Uterus (tissue), 4 donors: ENCODE data around the gene CSNK1A1L. TPM values are rescaled to one million over a fixed set of nuclear protein-coding genes. Genes with fewer than 3 reads are reported as not detected.

Experiments
- DNase-seq, 2 donors: peaks; one replicate each; pipeline ENCODE4 v3.0.0-alpha.2; 2019 to 2020
- H3K27ac ChIP-seq, 2 donors: fragments of 200-600 bp; sonication (generic); 1 replicate in 1 of 2; 2 replicates in 1 of 2; pipeline ENCODE4 v1.5.1; 2016 to 2018
- H3K27me3 ChIP-seq, 2 donors: fragments of 200-600 bp; sonication (generic); one replicate each; pipeline ENCODE4 v1.5.1; 2018 to 2019; ENCODE audit warnings: control low read depth in 1 of 2
- H3K36me3 ChIP-seq, 2 donors: fragments of 200-600 bp; sonication (generic); one replicate each; pipeline ENCODE4 v1.5.1; 2019; ENCODE audit warnings: control low read depth in 1 of 2
- H3K4me1 ChIP-seq, 2 donors: fragments of 200-600 bp; sonication (generic); one replicate each; pipeline ENCODE4 v1.5.1; 2018 to 2019; ENCODE audit warnings: control low read depth in 1 of 2
- H3K4me3 ChIP-seq, 2 donors: fragments of 200-600 bp; sonication (generic); 1 replicate in 1 of 2; 2 replicates in 1 of 2; pipeline ENCODE4 v1.5.1; 2018 to 2019; ENCODE audit warnings: mild to moderate bottlenecking in 1 of 2
- H3K9me3 ChIP-seq, 2 donors: fragments of 200-600 bp; sonication (generic); one replicate each; pipeline ENCODE4 v1.5.1; 2019; ENCODE audit warnings: control low read depth in 1 of 2
- CTCF ChIP-seq, 4 experiments: fragments of 200-600 bp in 2 of 4; fragments of 450-650 bp in 2 of 4; sonication (generic) in 2 of 4; IDR thresholded peaks; one replicate each; pipeline ENCODE4 v1.5.1; 2016 to 2019; ENCODE audit warnings: antibody characterized with exemption in 4 of 4, mild to moderate bottlenecking in 2 of 4, moderate library complexity in 1 of 4
- POLR2A ChIP-seq, 2 donors: fragments of 450-650 bp; IDR thresholded peaks; one replicate each; pipeline ENCODE4 v1.6.1; 2016; ENCODE audit warnings: antibody characterized with exemption in 2 of 2, mild to moderate bottlenecking in 1 of 2, moderate library complexity in 1 of 2
- intact Hi-C: fragments of 100-400 bp; cut with DNase I; formaldehyde crosslinking; loops from one replicate; pipeline ENCODE4 v1.15.1; 2023; ENCODE audit warnings: low total_unique reads
- total RNA-seq, 4 donors: library from RNA; depleted of rRNA in 3 of 4; stranded (reverse); fragments of >200 nt in 3 of 4; gene quantifications; one replicate each; pipeline versions ENCODE4 v1.1.0 to v1.2.4, GENCODE V29; 2014 to 2023
- donor health status: DM: yes; HTN: yes; CAD: no.

CSNK1A1L gene
- total RNA-seq, 4 donors from 2014 or later: not detected

- Histone ChIP-seq H3K4me3 (no peak overlapping the region), H3K4me1 (no peaks in the 10 kb centered on the region), H3K27me3 (no peaks in the 10 kb centered on the region), H3K36me3 (no peaks in the 10 kb centered on the region), H3K9me3 (no peaks in the 10 kb centered on the region), H3K27ac (peak overlapping the region in 1 of 2 donors; percentile 46)
- no peak for DNase-seq
- intact Hi-C loops: no loop called here
- TF ChIP-seq CTCF (IDR thresholded peaks at IDR 0.05) (no peak), POLR2A (IDR thresholded peaks at IDR 0.05) (no peak)
These were observed 30.7 kb upstream of the CSNK1A1L start for GRCh38 chr13:37136187-37136586.

- peak; percentile 17 to 53 for DNase-seq
- H3K9me3 ChIP-seq: no peaks in the 10 kb centered on the region
- peak overlapping the region; percentile 42 to 48 for H3K27ac ChIP-seq
- no peak for TF ChIP-seq POLR2A (IDR thresholded peaks at IDR 0.05)
- no peak for TF ChIP-seq CTCF (IDR thresholded peaks at IDR 0.05)
- H3K27me3 ChIP-seq: no peaks in the 10 kb centered on the region
- no peaks in the 10 kb centered on the region for H3K36me3 ChIP-seq
- H3K4me3 ChIP-seq: no peak overlapping the region
- intact Hi-C loops: no loop called here
- H3K4me1 ChIP-seq: no peaks in the 10 kb centered on the region
These were observed 29.1 kb upstream of the CSNK1A1L start for GRCh38 chr13:37134411-37135041.

GRCh38 chr13:37132211-37132610 is 26.7 kb upstream of the CSNK1A1L start:
- intact Hi-C loops: no loop called here
- Histone ChIP-seq H3K27me3 (no peaks in the 10 kb centered on the region), H3K36me3 (no peaks in the 10 kb centered on the region), H3K4me3 (no peak overlapping the region), H3K27ac (no peak overlapping the region), H3K4me1 (no peaks in the 10 kb centered on the region), H3K9me3 (no peaks in the 10 kb centered on the region)
- no peak for TF ChIP-seq CTCF (IDR thresholded peaks at IDR 0.05)
- TF ChIP-seq POLR2A (IDR thresholded peaks at IDR 0.05): no peak
- no peak for DNase-seq

- Histone ChIP-seq H3K27me3 (no peaks in the 10 kb centered on the region), H3K4me1 (no peaks in the 10 kb centered on the region), H3K4me3 (no peak overlapping the region), H3K36me3 (no peaks in the 10 kb centered on the region), H3K27ac (no peak overlapping the region), H3K9me3 (no peaks in the 10 kb centered on the region)
- TF ChIP-seq CTCF (IDR thresholded peaks at IDR 0.05): no peak
- TF ChIP-seq POLR2A (IDR thresholded peaks at IDR 0.05): no peak
- no peak for DNase-seq
- intact Hi-C loops: no loop called here
These were observed 25.6 kb upstream of the CSNK1A1L start for GRCh38 chr13:37131092-37131491.

GRCh38 chr13:37129866-37130265 is 24.4 kb upstream of the CSNK1A1L start:
- no peak for TF ChIP-seq CTCF (IDR thresholded peaks at IDR 0.05)
- no peak for DNase-seq
- Histone ChIP-seq H3K36me3 (no peaks in the 10 kb centered on the region), H3K4me3 (no peak overlapping the region), H3K4me1 (no peaks in the 10 kb centered on the region), H3K27me3 (no peaks in the 10 kb centered on the region), H3K9me3 (no peaks in the 10 kb centered on the region), H3K27ac (no peak overlapping the region)
- intact Hi-C loops: no loop called here
